HEK293 (cell line): ENCODE measurements around the gene PPHLN1.

Experiments
- CTCF ChIA-PET: fragments of 350-600 bp; formaldehyde crosslinking; extraction: SDS; loops from one replicate; lab custom pipeline; 2021; ENCODE audit warnings: antibody characterized with exemption; lab: Yijun Ruan, JAX
- POLR2A ChIA-PET: fragments of 300-600 bp; formaldehyde crosslinking; extraction: SDS; loops from one replicate; lab custom pipeline; 2020; ENCODE audit warnings: antibody characterized with exemption, inconsistent platforms; lab: Yijun Ruan, JAX
- H3K27ac ChIP-seq: fragments of 200-500 bp; sonication (Bioruptor generic); 2 replicates; pipeline ENCODE4 v1.5.1; 2014; ENCODE audit warnings: low read depth, low read length, control low read depth, inconsistent platforms; ENCODE audit errors: extremely low read depth
- H3K36me3 ChIP-seq, 2 experiments: fragments of 200-500 bp in 1 of 2; sonication (Bioruptor generic) in 1 of 2; 1 replicate in 1 of 2; 2 replicates in 1 of 2; pipeline ENCODE4 v1.5.1; 2014 to 2017; ENCODE audit warnings: inconsistent platforms in 2 of 2, low read length in 2 of 2; ENCODE audit not compliant: control insufficient read depth in 2 of 2, insufficient read depth in 1 of 2
- H3K4me1 ChIP-seq: fragments of 200-500 bp; sonication (Bioruptor generic); 2 replicates; pipeline ENCODE4 v1.5.1; 2014; ENCODE audit warnings: mild to moderate bottlenecking, low read length, inconsistent platforms; ENCODE audit not compliant: control insufficient read depth, insufficient read depth
- H3K4me3 ChIP-seq: 2 replicates; pipeline ENCODE4 v1.5.1; 2011; ENCODE audit warnings: low read depth, mild to moderate bottlenecking, control low read depth, low read length, moderate library complexity
- H3K9me3 ChIP-seq: fragments of 200-500 bp; sonication (Bioruptor generic); 2 replicates; pipeline ENCODE4 v1.5.1; 2014; ENCODE audit warnings: low read depth, low read length, inconsistent platforms; ENCODE audit not compliant: control insufficient read depth, insufficient read depth
- EGR2 ChIP-seq: fragments of 450-650 bp; formaldehyde crosslinking; IDR thresholded peaks from 2 replicates; pipeline ENCODE4 v1.5.1; 2016; ENCODE audit warnings: low read depth, missing biosample characterization, missing genetic modification characterization
- ELK4 ChIP-seq: IDR thresholded peaks from 2 replicates; pipeline ENCODE4 v1.6.1; 2011; ENCODE audit warnings: mild to moderate bottlenecking, low read depth, low read length, borderline replicate concordance
- INSM2 ChIP-seq: fragments of 450-650 bp; formaldehyde crosslinking; IDR thresholded peaks from 2 replicates; pipeline ENCODE4 v1.5.1; 2016; ENCODE audit warnings: missing biosample characterization, missing genetic modification characterization
- PRDM4 ChIP-seq: fragments of 450-650 bp; formaldehyde crosslinking; IDR thresholded peaks from 2 replicates; pipeline ENCODE4 v1.5.1; 2017; ENCODE audit warnings: missing biosample characterization, missing genetic modification characterization
- REPIN1 ChIP-seq: fragments of 450-650 bp; formaldehyde crosslinking; IDR thresholded peaks from 2 replicates; pipeline ENCODE4 v1.5.1; 2017; ENCODE audit warnings: missing biosample characterization, missing genetic modification characterization, low read depth
- SCRT2 ChIP-seq: fragments of 450-650 bp; formaldehyde crosslinking; IDR thresholded peaks from 2 replicates; pipeline ENCODE4 v1.5.1; 2016; ENCODE audit warnings: missing biosample characterization, missing genetic modification characterization
- SP3 ChIP-seq: fragments of 450-650 bp; formaldehyde crosslinking; IDR thresholded peaks from 2 replicates; pipeline ENCODE4 v1.5.1; 2016; ENCODE audit warnings: missing biosample characterization, missing genetic modification characterization
- TCF7L2 ChIP-seq: IDR thresholded peaks from 2 replicates; pipeline ENCODE4 v1.6.1; 2011; ENCODE audit warnings: low read depth, mild to moderate bottlenecking, inconsistent platforms, low read length, moderate library complexity, borderline replicate concordance
- ZBTB48 ChIP-seq: fragments of 450-650 bp; formaldehyde crosslinking; IDR thresholded peaks from 2 replicates; pipeline ENCODE4 v1.5.1; 2016; ENCODE audit warnings: missing biosample characterization, missing genetic modification characterization
- ZBTB8A ChIP-seq: fragments of 450-650 bp; formaldehyde crosslinking; IDR thresholded peaks from 2 replicates; pipeline ENCODE4 v1.5.1; 2016; ENCODE audit warnings: missing biosample characterization, missing genetic modification characterization
- ZNF133 ChIP-seq: fragments of 450-650 bp; formaldehyde crosslinking; IDR thresholded peaks from 2 replicates; pipeline ENCODE4 v1.5.1; 2016; ENCODE audit warnings: missing biosample characterization, missing genetic modification characterization
- ZNF140 ChIP-seq: fragments of 450-650 bp; formaldehyde crosslinking; IDR thresholded peaks from 2 replicates; pipeline ENCODE4 v1.5.1; 2016; ENCODE audit warnings: missing biosample characterization, missing genetic modification characterization
- ZNF19 ChIP-seq: fragments of 450-650 bp; formaldehyde crosslinking; IDR thresholded peaks from 2 replicates; pipeline ENCODE4; 2016; ENCODE audit warnings: missing biosample characterization, missing genetic modification characterization, low read depth
- ZNF335 ChIP-seq: fragments of 450-650 bp; formaldehyde crosslinking; conservative IDR thresholded peaks from 2 replicates; pipeline ENCODE4 v1.5.1; 2016; ENCODE audit warnings: missing biosample characterization, missing genetic modification characterization
- ZNF404 ChIP-seq: fragments of 450-650 bp; formaldehyde crosslinking; IDR thresholded peaks from 2 replicates; pipeline ENCODE4 v1.5.1; 2017; ENCODE audit warnings: missing biosample characterization, missing genetic modification characterization
- ZNF423 ChIP-seq: fragments of 450-650 bp; formaldehyde crosslinking; IDR thresholded peaks from 2 replicates; pipeline ENCODE4 v1.5.1; 2016; ENCODE audit warnings: missing biosample characterization, missing genetic modification characterization
- ZNF501 ChIP-seq: fragments of 450-650 bp; formaldehyde crosslinking; IDR thresholded peaks from 2 replicates; pipeline ENCODE4 v1.5.1; 2016; ENCODE audit warnings: missing biosample characterization, missing genetic modification characterization
- ZNF510 ChIP-seq: fragments of 450-650 bp; formaldehyde crosslinking; IDR thresholded peaks from 2 replicates; pipeline ENCODE4 v1.5.1; 2018; ENCODE audit warnings: mild to moderate bottlenecking, missing genetic modification characterization, missing biosample characterization; ENCODE audit not compliant: insufficient replicate concordance
- ZNF560 ChIP-seq: fragments of 450-650 bp; formaldehyde crosslinking; IDR thresholded peaks from 2 replicates; pipeline ENCODE4 v1.5.1; 2017; ENCODE audit warnings: missing biosample characterization, missing genetic modification characterization, borderline replicate concordance
- ZNF585B ChIP-seq: fragments of 450-650 bp; formaldehyde crosslinking; IDR thresholded peaks from 2 replicates; pipeline ENCODE4 v1.5.1; 2016; ENCODE audit warnings: missing biosample characterization, missing genetic modification characterization
- ZNF623 ChIP-seq: fragments of 450-650 bp; formaldehyde crosslinking; IDR thresholded peaks from 2 replicates; pipeline ENCODE4 v1.5.1; 2016; ENCODE audit warnings: missing biosample characterization, missing genetic modification characterization
- ZNF626 ChIP-seq: fragments of 450-650 bp; sonication (Bioruptor Pico); formaldehyde crosslinking; IDR thresholded peaks from 2 replicates; pipeline ENCODE4 v1.5.1; 2018; ENCODE audit warnings: missing biosample characterization, missing genetic modification characterization, inconsistent platforms
- ZNF645 ChIP-seq: fragments of 450-650 bp; formaldehyde crosslinking; IDR thresholded peaks from 2 replicates; pipeline ENCODE4; 2016; ENCODE audit warnings: missing biosample characterization, missing genetic modification characterization
- ZNF660 ChIP-seq: fragments of 450-650 bp; IDR thresholded peaks from 2 replicates; pipeline ENCODE4 v1.5.1; 2018; ENCODE audit warnings: missing biosample characterization, mild to moderate bottlenecking, missing genetic modification characterization
- ZNF701 ChIP-seq: fragments of 450-650 bp; formaldehyde crosslinking; IDR thresholded peaks from 2 replicates; pipeline ENCODE4 v1.5.1; 2016; ENCODE audit warnings: missing biosample characterization, missing genetic modification characterization
- ZNF777 ChIP-seq: fragments of 450-650 bp; formaldehyde crosslinking; IDR thresholded peaks from 2 replicates; pipeline ENCODE4 v1.5.1; 2017; ENCODE audit warnings: missing biosample characterization, missing genetic modification characterization, borderline replicate concordance
- ZXDB ChIP-seq: fragments of 450-650 bp; formaldehyde crosslinking; IDR thresholded peaks from 2 replicates; pipeline ENCODE4 v1.5.1; 2016; ENCODE audit warnings: missing biosample characterization, missing genetic modification characterization
- TF ChIP-seq, protein P1 (sequence below): fragments of 450-650 bp; formaldehyde crosslinking; IDR thresholded peaks from 2 replicates; pipeline ENCODE4 v1.5.1; 2016; ENCODE audit warnings: missing biosample characterization, missing genetic modification characterization

Gene PPHLN1

GRCh38 chr12:42482748-42483520, 157.0 kb downstream of the PPHLN1 start:
- Histone ChIP-seq H3K27ac (peak overlapping the region; percentile 85; the same call in 1 of the 2 replicates), H3K36me3 (no peaks in the 10 kb centered on the region), H3K4me3 (peak overlapping the region; percentile 85), H3K4me1 (peaks cover 11% of the 10 kb centered on the region), H3K9me3 (no peaks in the 10 kb centered on the region)
- ChIA-PET CTCF (interaction anchor here (0.5 to 4.6 kb wide), 34 partner anchors 8 to 864 kb away, joined by 3 to 26 read pairs (median 4); no protein-coding TSS in a partner anchor), POLR2A (interaction anchor here (0.6 to 1.4 kb wide), 10 partner anchors 13 to 1091 kb away, joined by 3 to 10 read pairs (median 4); partner anchors contain the start of gene PRICKLE1)
- no peak for TF ChIP-seq EGR2 (tag by site-specific recombination)
- TF ChIP-seq, protein P1, sequence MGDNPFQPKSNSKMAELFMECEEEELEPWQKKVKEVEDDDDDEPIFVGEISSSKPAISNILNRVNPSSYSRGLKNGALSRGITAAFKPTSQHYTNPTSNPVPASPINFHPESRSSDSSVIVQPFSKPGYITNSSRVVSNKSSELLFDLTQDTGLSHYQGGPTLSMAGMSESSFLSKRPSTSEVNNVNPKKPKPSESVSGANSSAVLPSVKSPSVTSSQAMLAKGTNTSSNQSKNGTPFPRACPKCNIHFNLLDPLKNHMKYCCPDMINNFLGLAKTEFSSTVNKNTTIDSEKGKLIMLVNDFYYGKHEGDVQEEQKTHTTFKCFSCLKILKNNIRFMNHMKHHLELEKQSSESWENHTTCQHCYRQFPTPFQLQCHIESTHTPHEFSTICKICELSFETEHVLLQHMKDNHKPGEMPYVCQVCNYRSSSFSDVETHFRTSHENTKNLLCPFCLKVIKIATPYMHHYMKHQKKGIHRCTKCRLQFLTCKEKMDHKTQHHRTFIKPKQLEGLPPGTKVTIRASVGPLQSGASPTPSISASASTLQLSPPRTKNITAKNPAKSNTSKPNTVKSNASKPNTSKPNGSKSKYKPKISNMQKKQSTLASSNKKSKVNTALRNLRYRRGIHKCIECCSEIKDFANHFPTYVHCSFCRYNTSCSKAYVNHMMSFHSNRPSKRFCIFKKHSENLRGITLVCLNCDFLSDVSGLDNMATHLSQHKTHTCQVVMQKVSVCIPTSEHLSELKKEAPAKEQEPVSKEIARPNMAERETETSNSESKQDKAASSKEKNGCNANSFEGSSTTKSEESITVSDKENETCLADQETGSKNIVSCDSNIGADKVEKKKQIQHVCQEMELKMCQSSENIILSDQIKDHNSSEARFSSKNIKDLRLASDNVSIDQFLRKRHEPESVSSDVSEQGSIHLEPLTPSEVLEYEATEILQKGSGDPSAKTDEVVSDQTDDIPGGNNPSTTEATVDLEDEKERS: no peak
- no peak for TF ChIP-seq ZNF404
- no peak for TF ChIP-seq ZNF626 (tag by site-specific recombination)
- peak; percentile 19 for TF ChIP-seq SCRT2
- TF ChIP-seq ZNF423 (tag by site-specific recombination): no peak
- peak; percentile 58 for TF ChIP-seq ZNF335 (tag by site-specific recombination)
- TF ChIP-seq ZNF19 (tag by site-specific recombination): no peak
- TF ChIP-seq ZBTB48 (tag by site-specific recombination): peak; percentile 77
- TF ChIP-seq ZNF560 (tag by site-specific recombination): no peak
- TF ChIP-seq ZXDB (tag by site-specific recombination): peak; percentile 48; the same call in 1 of the 2 replicates
- peak; percentile 50; the same call in 1 of the 2 replicates for TF ChIP-seq ZNF501 (tag by site-specific recombination)
- peak; percentile 98 for TF ChIP-seq ZBTB8A (tag by site-specific recombination)
- 0 out of 2 replicates have a peak, but pooled peaks have one; percentile 13 for TF ChIP-seq INSM2
- TF ChIP-seq ZNF645 (tag by site-specific recombination): peak; percentile 35; the same call in 1 of the 2 replicates
- TF ChIP-seq PRDM4 (tag by site-specific recombination): no peak
- TF ChIP-seq ZNF660: peak; percentile 91
- TF ChIP-seq TCF7L2: no peak
- TF ChIP-seq ELK4: no peak
- TF ChIP-seq REPIN1 (tag by site-specific recombination): no peak
- TF ChIP-seq ZNF585B (tag by site-specific recombination): no peak
- TF ChIP-seq ZNF701 (tag by site-specific recombination): no peak
- no peak for TF ChIP-seq ZNF140
- no peak for TF ChIP-seq ZNF510 (tag by site-specific recombination)
- peak; percentile 22; the same call in 1 of the 2 replicates for TF ChIP-seq ZNF133 (tag by site-specific recombination)
- TF ChIP-seq SP3: no peak
- TF ChIP-seq ZNF623 (tag by site-specific recombination): no peak
- TF ChIP-seq ZNF777: peak; percentile 80
